Measurements from ENCODE around the gene STK39.

STK39 gene

GRCh38 chr2:167944825-167945659 lies 302.4 kb downstream of the STK39 start:
- no peak for DNase-seq

GRCh38 chr2:167943897-167944296 lies 303.5 kb downstream of the STK39 start:
- DNase-seq = no peak

DNA sequence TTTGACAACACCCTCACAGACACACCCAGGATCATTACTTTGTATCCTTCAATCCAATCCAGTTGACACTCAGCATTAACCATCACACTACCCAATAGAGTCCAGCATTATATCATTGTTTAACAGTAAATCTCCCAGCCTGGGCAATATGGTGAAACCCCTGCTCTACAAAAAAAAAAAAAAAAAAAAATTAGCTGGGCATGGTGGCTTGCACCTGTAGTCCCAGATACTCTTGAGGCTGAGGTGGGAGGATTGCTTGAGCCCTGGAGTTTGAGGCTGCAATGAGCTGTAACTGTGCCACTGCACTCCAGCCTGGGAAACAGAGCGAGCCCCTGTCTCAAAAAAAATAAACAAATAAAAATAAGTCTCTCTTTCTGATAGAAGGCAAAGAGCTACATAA lies 304.0 kb downstream of the STK39 start:
- DNase-seq = no peak

GRCh38 chr2:167942366-167943081 lies 304.9 kb downstream of the STK39 start:
- DNase-seq = no peak

DNA sequence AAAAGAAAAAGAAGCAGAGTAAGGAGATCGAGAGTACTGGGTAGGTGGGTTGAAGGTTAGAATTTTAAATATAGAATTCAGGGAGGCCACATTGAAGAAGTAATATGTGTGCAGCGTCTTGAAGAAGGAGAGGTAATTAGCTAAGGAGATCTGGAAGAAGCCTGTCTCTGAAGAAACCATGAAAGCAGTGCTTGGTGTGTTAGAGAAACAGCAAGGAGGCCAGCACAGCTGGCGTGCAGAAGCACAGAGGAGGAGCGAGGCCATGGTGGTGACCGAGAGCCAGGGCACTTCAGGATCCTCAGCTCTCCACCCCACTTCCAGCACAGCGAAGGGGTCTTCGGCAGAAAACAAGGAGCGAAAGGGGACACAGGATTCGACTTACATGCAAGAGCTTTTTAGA lies 305.8 kb downstream of the STK39 start:
- no peak for DNase-seq

DNA sequence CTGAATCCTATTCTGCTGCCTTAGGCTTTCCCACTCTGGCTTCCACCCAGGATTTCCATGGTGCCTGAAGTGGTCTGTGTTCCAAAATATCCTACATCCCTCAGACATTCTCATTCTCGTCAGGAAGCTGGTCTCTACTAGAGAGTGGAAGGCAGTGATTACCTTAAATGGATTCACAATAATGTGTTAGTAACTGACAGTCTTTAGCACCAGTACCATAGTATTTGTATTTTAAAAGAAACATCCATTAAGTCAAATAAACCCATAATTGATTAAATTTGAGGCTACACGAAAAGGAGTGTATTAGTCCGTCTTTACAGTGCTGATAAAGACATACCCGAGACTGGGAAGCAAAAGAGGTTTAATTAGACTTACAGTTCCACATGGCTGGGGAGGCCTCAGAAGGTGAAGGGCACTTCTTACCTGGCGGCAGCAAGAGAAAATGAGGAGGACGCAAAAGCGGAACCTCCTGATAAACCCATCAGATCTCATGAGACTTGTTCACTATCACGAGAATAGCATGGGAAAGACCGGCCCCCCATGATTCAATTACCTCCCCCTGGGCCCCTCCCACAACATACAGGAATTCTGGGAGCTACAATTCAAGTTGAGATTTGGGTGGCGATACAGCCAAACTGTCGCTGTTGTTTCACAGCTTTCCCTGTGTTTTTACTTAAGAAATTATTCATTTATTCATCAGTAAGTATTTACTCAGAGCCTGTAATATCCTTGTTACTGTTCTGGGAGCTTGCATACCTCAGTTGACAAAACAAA lies 306.5 kb downstream of the STK39 start:
- DNase-seq = no peak

GRCh38 chr2:167940346-167940725 lies 307.1 kb downstream of the STK39 start:
- no peak for DNase-seq

DNA sequence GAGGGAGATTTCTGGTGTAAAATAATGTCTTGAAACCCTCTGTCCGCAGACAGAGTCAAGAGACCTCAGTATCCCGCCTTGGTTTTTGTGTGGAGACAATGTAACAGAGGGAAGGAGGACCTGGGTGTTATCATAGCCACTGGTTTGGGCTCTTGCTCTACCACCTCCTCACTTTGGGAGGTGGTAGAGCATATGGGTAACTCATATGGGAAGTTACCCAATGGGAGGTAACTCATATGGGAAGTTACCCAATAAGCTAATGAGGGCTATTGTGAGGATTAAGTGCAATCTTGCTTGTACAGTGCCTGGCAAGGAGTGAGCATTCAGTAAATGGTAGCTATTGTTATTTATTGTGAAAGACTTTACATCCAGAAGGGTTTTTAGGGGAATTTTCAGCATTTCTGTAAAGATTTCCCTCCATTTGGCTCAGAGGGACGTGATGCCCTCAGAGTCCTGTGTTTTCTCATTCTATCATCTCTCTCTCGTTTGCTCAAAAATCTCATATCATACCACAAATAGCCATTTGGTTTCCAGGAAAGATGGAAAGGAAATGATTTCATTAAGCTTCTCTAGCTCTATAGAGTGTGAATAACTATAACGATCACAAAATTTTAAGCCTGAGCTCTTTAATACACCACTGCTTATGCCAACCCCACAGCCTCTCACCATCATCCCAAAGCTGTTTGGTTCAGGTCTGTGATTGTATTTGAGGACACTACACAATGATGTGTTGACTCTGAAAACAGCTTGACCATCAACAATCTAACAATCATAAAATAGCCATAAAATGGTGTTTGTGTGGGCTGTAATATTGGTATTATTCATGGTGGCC lies 307.7 kb downstream of the STK39 start:
- no peak for DNase-seq

GRCh38 chr2:167937403-167937802 lies 310.0 kb downstream of the STK39 start:
- no peak for DNase-seq

DNA sequence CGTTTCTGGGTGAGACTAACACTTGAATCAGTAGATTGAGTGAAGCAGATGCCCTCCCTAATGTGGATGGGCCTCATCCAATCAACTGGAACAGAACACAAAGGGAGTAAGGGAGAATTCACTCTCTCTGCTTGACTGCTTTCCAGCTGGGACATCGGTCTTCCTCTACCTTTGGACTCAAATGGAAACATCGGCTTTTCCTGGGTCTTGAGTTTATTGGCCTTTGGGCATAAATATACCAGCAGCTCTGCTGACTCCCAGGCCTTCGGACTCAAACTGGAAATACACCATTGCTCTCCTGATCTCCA lies 311.6 kb downstream of the STK39 start:
- no peak for DNase-seq

DNA sequence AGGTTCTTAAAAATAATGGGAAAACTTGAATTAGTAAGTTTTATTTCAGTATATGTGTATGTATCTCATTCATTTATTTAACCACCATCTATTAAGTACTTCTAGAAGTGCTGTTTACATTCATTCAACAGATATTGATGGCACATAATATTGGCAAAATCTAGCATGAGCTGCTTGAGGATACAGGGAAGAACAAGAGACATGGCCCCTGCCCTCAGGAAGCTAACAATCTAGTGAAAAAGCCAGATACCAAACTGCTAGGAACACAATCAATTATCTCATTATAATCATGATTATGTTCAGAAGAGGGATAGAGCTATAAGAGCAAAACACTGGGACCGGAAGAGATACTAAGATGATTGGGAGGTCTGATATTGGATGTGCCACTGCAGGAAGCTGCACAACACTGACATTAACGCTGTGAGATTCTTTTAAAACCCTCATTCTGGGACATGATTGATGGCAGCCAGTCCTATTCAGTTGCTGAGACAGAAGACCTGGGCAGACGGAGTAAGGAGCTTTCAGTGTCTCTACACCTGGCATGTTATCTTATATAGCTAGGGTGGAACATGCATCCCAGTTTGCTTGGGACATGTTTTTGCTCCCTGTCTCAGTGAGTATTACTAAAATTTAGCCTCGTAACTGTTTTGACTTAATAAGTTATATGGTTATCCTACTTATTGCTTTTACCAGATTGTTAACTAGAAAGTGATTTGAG lies 314.1 kb downstream of the STK39 start:
- DNase-seq = no peak

- no peak for DNase-seq
Measured at GRCh38 chr2:167932123-167932693, 315.2 kb downstream of the STK39 start.

DNA sequence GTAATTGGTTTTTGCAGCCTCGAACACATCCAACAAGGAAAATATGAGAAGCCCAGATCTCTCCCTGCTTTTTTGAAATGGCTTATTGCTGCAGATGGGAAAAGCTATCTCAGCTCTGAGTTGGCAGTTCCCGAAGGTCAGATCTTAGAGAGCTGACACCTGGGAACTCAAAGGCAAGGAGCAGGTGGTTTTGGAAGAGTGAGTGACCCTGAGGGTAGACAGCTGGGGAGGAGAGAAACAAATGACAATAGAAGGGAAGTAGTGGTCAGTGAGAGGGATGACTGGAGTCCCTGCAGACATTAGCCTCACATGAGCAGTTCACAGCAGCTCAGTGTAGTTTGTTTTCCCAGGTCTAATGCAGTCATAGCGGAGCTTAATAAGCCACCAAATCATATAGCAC lies 317.9 kb downstream of the STK39 start:
- DNase-seq = no peak

DNA sequence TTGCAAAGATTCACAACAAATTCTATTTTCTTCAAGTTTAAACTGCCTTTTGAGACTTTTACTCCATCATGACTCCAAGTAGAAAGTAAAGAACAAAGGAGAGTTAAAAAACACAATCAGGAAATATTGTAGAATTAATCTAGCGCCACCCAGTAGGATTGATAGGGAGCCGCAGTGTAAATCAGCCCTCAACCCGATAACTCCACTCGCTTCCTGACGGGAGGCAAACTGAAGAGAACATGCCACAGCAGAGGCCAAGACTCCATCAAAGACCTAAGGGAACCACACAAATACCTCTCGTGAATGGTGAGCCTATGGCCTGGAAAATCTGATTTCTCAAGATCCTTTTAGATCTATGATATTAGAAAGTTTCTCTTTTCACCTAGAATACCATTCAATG lies 319.0 kb downstream of the STK39 start:
- no peak for DNase-seq

GRCh38 chr2:167925758-167926157 lies 321.6 kb downstream of the STK39 start:
- DNase-seq = no peak

GRCh38 chr2:167924556-167924955 lies 322.8 kb downstream of the STK39 start:
- no peak for DNase-seq

DNA sequence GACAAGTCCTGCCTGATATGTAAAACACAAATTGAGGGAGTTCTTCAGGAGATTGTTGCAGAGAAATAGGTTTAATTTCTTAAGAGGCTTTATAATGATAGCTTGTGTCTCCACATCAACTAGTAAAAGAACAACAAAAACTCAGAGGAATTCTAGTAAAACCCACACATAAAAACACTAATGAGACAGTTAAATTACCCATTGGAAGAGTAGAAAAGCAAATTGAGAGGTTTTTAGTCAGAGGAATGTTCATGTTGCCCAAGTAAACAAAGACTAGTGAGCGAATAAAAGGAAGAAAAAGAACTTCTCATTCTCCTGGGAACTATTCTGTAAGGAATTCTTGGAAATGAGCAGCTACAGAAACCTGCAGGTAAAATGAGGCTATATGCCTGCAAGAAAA lies 330.6 kb downstream of the STK39 start:
- DNase-seq = no peak

DNA sequence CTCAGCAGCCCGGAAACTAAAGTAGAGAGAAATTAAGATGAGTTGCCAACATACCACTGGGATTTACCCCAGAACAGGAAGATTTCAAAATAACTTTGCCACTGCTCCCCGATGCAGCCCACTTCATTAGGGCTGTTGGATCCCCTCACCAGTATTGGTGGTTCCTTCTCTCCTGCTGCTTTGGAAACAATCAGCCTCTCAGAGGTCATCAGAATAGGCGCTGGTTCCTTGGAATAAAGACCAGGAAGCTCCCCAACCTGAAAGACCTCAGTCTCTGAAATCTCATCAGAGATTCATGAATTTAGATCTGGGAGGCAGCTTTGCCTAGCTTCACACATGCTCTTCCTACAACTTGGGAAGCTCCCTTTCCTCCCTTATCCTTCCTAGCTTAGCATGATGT lies 332.4 kb downstream of the STK39 start:
- DNase-seq = no peak

GRCh38 chr2:167908786-167909185 lies 338.6 kb downstream of the STK39 start:
- no peak for DNase-seq

DNA sequence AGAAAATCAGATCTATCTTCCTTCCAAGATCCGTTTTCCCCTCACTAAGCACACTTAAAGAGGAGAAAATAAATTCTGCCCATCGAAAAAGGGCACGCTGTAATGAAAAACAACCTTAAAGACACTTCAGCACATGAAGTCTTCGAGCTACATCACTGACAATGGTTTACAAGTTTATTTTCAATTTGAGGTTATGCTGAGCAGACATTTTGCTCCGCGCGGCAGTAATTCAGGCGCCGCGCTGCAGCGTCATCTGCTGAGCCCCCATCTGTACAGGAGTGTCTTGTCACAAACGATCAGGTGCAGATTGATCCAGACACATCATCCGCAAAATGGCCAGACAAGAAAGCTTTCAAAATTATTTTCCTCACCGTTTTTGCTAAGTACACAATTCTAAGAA lies 341.7 kb downstream of the STK39 start:
- no peak for DNase-seq

Measured in CD4-positive, alpha-beta T cell treated with Interleukin-6 for 4 hours (primary cell).